Astrocyte (in vitro differentiated cells and primary cell): Measurements from ENCODE around the gene TCF20. TPM values are rescaled to one million over a fixed set of nuclear protein-coding genes. Genes with fewer than 3 reads are reported as not detected.
A peak's percentile ranks its signal among the peaks of the same experiment; 100 is the strongest.

ENCODE experiments used
- DNase-seq: peaks from one replicate; pipeline ENCODE4 v3.0.0-alpha.2; 2010; ENCODE audit warnings: low read depth
- FAIRE-seq: peaks from 2 replicates; lab custom pipeline; 2011; peaks lifted over from hg19 to GRCh38; lab: Jason Lieb, UNC
- H2AFZ ChIP-seq: 2 replicates; pipeline ENCODE4 v1.6.0; 2012; ENCODE audit warnings: low read depth, low read length, inconsistent platforms
- H3K27ac ChIP-seq: 2 replicates; pipeline ENCODE4 v1.5.1; 2011; ENCODE audit warnings: low read depth, low read length, inconsistent platforms
- H3K27me3 ChIP-seq: 2 replicates; pipeline ENCODE4 v1.6.0; 2011; ENCODE audit warnings: low read length, inconsistent platforms; ENCODE audit not compliant: insufficient read depth
- H3K36me3 ChIP-seq: 2 replicates; pipeline ENCODE4 v1.5.1; 2011; ENCODE audit warnings: low read length, inconsistent platforms; ENCODE audit not compliant: insufficient read depth
- H3K4me1 ChIP-seq: 2 replicates; pipeline ENCODE4 v1.5.1; 2011; ENCODE audit warnings: low read length, inconsistent platforms; ENCODE audit not compliant: insufficient read depth
- H3K4me2 ChIP-seq: 2 replicates; pipeline ENCODE4 v1.6.0; 2012; ENCODE audit warnings: low read length, inconsistent platforms
- H3K4me3 ChIP-seq: 2 replicates; pipeline ENCODE4 v1.5.1; 2011; ENCODE audit warnings: low read depth, mild to moderate bottlenecking, low read length, inconsistent platforms; ENCODE audit not compliant: insufficient read depth
- H3K79me2 ChIP-seq: 2 replicates; pipeline ENCODE4 v1.6.0; 2012; ENCODE audit warnings: mild to moderate bottlenecking, low read length, inconsistent platforms; ENCODE audit not compliant: insufficient read depth
- H3K9ac ChIP-seq: 2 replicates; pipeline ENCODE4 v1.6.0; 2012; ENCODE audit warnings: mild to moderate bottlenecking, low read length, inconsistent platforms
- H3K9me3 ChIP-seq: 2 replicates; pipeline ENCODE4 v1.5.1; 2012; ENCODE audit warnings: low read depth, mild to moderate bottlenecking, low read length, inconsistent platforms; ENCODE audit not compliant: insufficient read depth
- H4K20me1 ChIP-seq: 2 replicates; pipeline ENCODE4 v1.6.0; 2012; ENCODE audit warnings: low read length, inconsistent platforms; ENCODE audit not compliant: insufficient read depth
- H3K27ac Mint-ChIP-seq: one replicate; pipeline ENCODE4 v1.8.0; 2021; ENCODE audit warnings: mild to moderate bottlenecking, mixed read lengths; ENCODE audit not compliant: unreplicated experiment
- H3K27me3 Mint-ChIP-seq: one replicate; pipeline ENCODE4 v1.8.0; 2021; ENCODE audit warnings: low read depth, mixed read lengths; ENCODE audit not compliant: unreplicated experiment
- H3K36me3 Mint-ChIP-seq: one replicate; pipeline ENCODE4 v1.8.0; 2021; ENCODE audit warnings: low read depth, mixed read lengths; ENCODE audit not compliant: unreplicated experiment
- H3K4me1 Mint-ChIP-seq: one replicate; pipeline ENCODE4 v1.8.0; 2021; ENCODE audit warnings: low read depth, mixed read lengths; ENCODE audit not compliant: unreplicated experiment
- H3K4me3 Mint-ChIP-seq: one replicate; pipeline ENCODE4 v1.8.0; 2021; ENCODE audit warnings: mild to moderate bottlenecking, moderate library complexity, mixed read lengths; ENCODE audit not compliant: unreplicated experiment
- H3K9me3 Mint-ChIP-seq: one replicate; pipeline ENCODE4 v1.8.0; 2021; ENCODE audit warnings: mild to moderate bottlenecking, mixed read lengths; ENCODE audit not compliant: unreplicated experiment
- CTCF ChIP-seq: IDR thresholded peaks from 2 replicates; pipeline ENCODE4 v1.5.1; 2011; ENCODE audit warnings: low read depth, mild to moderate bottlenecking, inconsistent platforms, low read length, moderate library complexity; ENCODE audit not compliant: insufficient read depth
- EZH2 ChIP-seq: IDR thresholded peaks from 2 replicates; pipeline ENCODE4 v1.6.1; 2012; ENCODE audit warnings: mild to moderate bottlenecking, low read length, inconsistent platforms; ENCODE audit not compliant: insufficient read depth
- total RNA-seq: library from RNA; stranded (reverse); gene quantifications from 2 replicates; pipeline ENCODE4 v1.2.1, GENCODE V29; 2021

Gene TCF20
- total RNA-seq, 1 donor from 2014 or later = 37.6 TPM

GRCh38 chr22:42310291-42311015 is 40.0 kb upstream of the TCF20 start:
- H3K4me3 Mint-ChIP-seq = no peak overlapping the region

GRCh38 chr22:42309865-42310264 is 39.4 kb upstream of the TCF20 start:
- Histone ChIP-seq H3K4me3 (no peak overlapping the region), H2AFZ (no peak overlapping the region), H3K9me3 (no peaks in the 10 kb centered on the region), H3K4me2 (no peak overlapping the region), H3K27ac (no peak overlapping the region), H3K36me3 (no peaks in the 10 kb centered on the region), H3K9ac (no peak overlapping the region), H4K20me1 (peaks cover 47% of the 10 kb centered on the region), H3K27me3 (peaks cover 4% of the 10 kb centered on the region), H3K4me1 (peaks cover 9% of the 10 kb centered on the region), H3K79me2 (no peaks in the 10 kb centered on the region)
- Mint-ChIP-seq H3K4me3 (no peak overlapping the region), H3K36me3 (no peaks in the 10 kb centered on the region), H3K27me3 (peaks cover 30% of the 10 kb centered on the region), H3K9me3 (no peaks in the 10 kb centered on the region), H3K4me1 (peaks cover 7% of the 10 kb centered on the region), H3K27ac (no peak overlapping the region)
- DNase-seq (no peak), FAIRE-seq (no peak)
- TF ChIP-seq EZH2 (no peak), CTCF (no peak)

More at GRCh38 chr22:42310291-42311015, 40.0 kb upstream of the TCF20 start:
- Histone ChIP-seq H3K9me3 (no peaks in the 10 kb centered on the region), H3K9ac (no peak overlapping the region), H3K27me3 (peaks cover 4% of the 10 kb centered on the region), H3K79me2 (no peaks in the 10 kb centered on the region), H3K4me3 (no peak overlapping the region), H2AFZ (no peak overlapping the region), H3K4me1 (peaks cover 9% of the 10 kb centered on the region), H3K4me2 (no peak overlapping the region), H4K20me1 (peaks cover 47% of the 10 kb centered on the region), H3K27ac (no peak overlapping the region), H3K36me3 (no peaks in the 10 kb centered on the region)
- H3K27ac Mint-ChIP-seq = peak overlapping the region; percentile 47
- H3K9me3 Mint-ChIP-seq = no peaks in the 10 kb centered on the region
- no peak for FAIRE-seq
- H3K36me3 Mint-ChIP-seq = no peaks in the 10 kb centered on the region
- peaks cover 7% of the 10 kb centered on the region for H3K4me1 Mint-ChIP-seq
- TF ChIP-seq CTCF (no peak), EZH2 (no peak)
- no peak for DNase-seq
- peaks cover 29% of the 10 kb centered on the region for H3K27me3 Mint-ChIP-seq

- H3K4me2 ChIP-seq = no peak overlapping the region
- DNase-seq = no peak
- TF ChIP-seq EZH2 = no peak
- TF ChIP-seq CTCF = no peak
- H3K9me3 Mint-ChIP-seq = no peaks in the 10 kb centered on the region
- H3K27me3 Mint-ChIP-seq = peaks cover 34% of the 10 kb centered on the region
- no peak overlapping the region for H3K4me3 Mint-ChIP-seq
- H3K27ac Mint-ChIP-seq = no peak overlapping the region
- H3K9ac ChIP-seq = no peak overlapping the region
- H3K36me3 ChIP-seq = no peaks in the 10 kb centered on the region
- H3K36me3 Mint-ChIP-seq = no peaks in the 10 kb centered on the region
- peaks cover 9% of the 10 kb centered on the region for H3K27me3 ChIP-seq
- peaks cover 44% of the 10 kb centered on the region for H4K20me1 ChIP-seq
- FAIRE-seq = no peak
- peaks cover 6% of the 10 kb centered on the region for H3K4me1 ChIP-seq
- no peaks in the 10 kb centered on the region for H3K9me3 ChIP-seq
- H3K4me3 ChIP-seq = no peak overlapping the region
- peaks cover 5% of the 10 kb centered on the region for H3K4me1 Mint-ChIP-seq
- no peak overlapping the region for H3K27ac ChIP-seq
- no peaks in the 10 kb centered on the region for H3K79me2 ChIP-seq
- H2AFZ ChIP-seq = no peak overlapping the region
Observed at GRCh38 chr22:42308892-42309468, 38.5 kb upstream of the TCF20 start.
